HepG2 (cell line): ENCODE results near the gene RMRP. TPM values are rescaled to one million over a fixed set of nuclear protein-coding genes. Genes with fewer than 3 reads are reported as not detected.

Experiments used
- BRD4 ChIP-seq: sonication (generic); formaldehyde crosslinking; IDR thresholded peaks from 2 replicates; pipeline ENCODE4 v1.4.0; 2020; ENCODE audit warnings: missing genetic modification reagents
- GATAD2A ChIP-seq: IDR thresholded peaks from 2 replicates; pipeline ENCODE4 v1.6.1; 2016
- KDM5A ChIP-seq: fragments of 200-600 bp; sonication (generic); IDR thresholded peaks from 2 replicates; pipeline ENCODE4 v1.7.0; 2018; ENCODE audit warnings: antibody characterized with exemption, mild to moderate bottlenecking, low read length, borderline replicate concordance
- MEF2D ChIP-seq: sonication (generic); formaldehyde crosslinking; IDR thresholded peaks from 2 replicates; pipeline ENCODE4 v1.5.1; 2020; ENCODE audit warnings: mild to moderate bottlenecking, missing genetic modification reagents
- MIER3 ChIP-seq: IDR thresholded peaks from 2 replicates; pipeline ENCODE4 v1.6.1; 2016; ENCODE audit warnings: missing compliant biosample characterization, borderline replicate concordance
- PPARG ChIP-seq: conservative IDR thresholded peaks from 2 replicates; pipeline ENCODE4 v1.6.1; 2016; ENCODE audit warnings: missing biosample characterization, missing genetic modification reagents
- RBAK ChIP-seq: sonication (generic); formaldehyde crosslinking; IDR thresholded peaks from 2 replicates; pipeline ENCODE4 v1.5.1; 2020; ENCODE audit warnings: mild to moderate bottlenecking, missing genetic modification reagents
- SPEN ChIP-seq: sonication (generic); formaldehyde crosslinking; IDR thresholded peaks from 2 replicates; pipeline ENCODE4 v1.5.1; 2020; ENCODE audit warnings: low read depth, mild to moderate bottlenecking, missing genetic modification reagents
- ZBTB21 ChIP-seq: sonication (generic); formaldehyde crosslinking; IDR thresholded peaks from 2 replicates; pipeline ENCODE4 v1.4.0; 2020; ENCODE audit warnings: missing genetic modification reagents
- ZFP1 ChIP-seq: IDR thresholded peaks from 2 replicates; pipeline ENCODE4 v1.6.1; 2016
- ZKSCAN8 ChIP-seq: IDR thresholded peaks from 2 replicates; pipeline ENCODE4 v1.6.1; 2016; ENCODE audit warnings: borderline replicate concordance, missing genetic modification reagents, missing compliant biosample characterization
- ZNF552 ChIP-seq: sonication (generic); formaldehyde crosslinking; IDR thresholded peaks from 2 replicates; pipeline ENCODE4 v1.9.0; 2022; ENCODE audit warnings: missing genetic modification reagents, mild to moderate bottlenecking, borderline replicate concordance
- ZNF879 ChIP-seq: sonication (generic); formaldehyde crosslinking; IDR thresholded peaks from 2 replicates; pipeline ENCODE4 v1.8.1; 2023; ENCODE audit warnings: missing genetic modification reagents
- polyA plus RNA-seq, 8 experiments: library from polyadenylated mRNA; depleted of rRNA in 3 of 8; stranded (reverse) in 7 of 8; unstranded in 1 of 8; fragments of >200 nt; fragmentation: Illumina TruSeq in 4 of 8; extraction: Trizol in 4 of 8; gene quantifications; 2 replicates each; pipeline versions ENCODE4 v1.2.1 to v1.2.3, GENCODE V29; 2011 to 2016; ENCODE audit warnings: low read depth in 4 of 8, missing spikeins in 1 of 8, mixed read lengths in 1 of 8; ENCODE audit not compliant: insufficient read depth in 1 of 8
- total RNA-seq, 5 experiments: library from RNA; depleted of rRNA; stranded (reverse); fragments of >200 nt; fragmentation: Illumina TruSeq; extraction: Trizol; gene quantifications; 2 replicates each; pipeline ENCODE4 v1.2.3, GENCODE V29; 2016; ENCODE audit warnings: low read depth in 1 of 5
- TF ChIP-seq, protein P1 (sequence below): sonication (generic); formaldehyde crosslinking; IDR thresholded peaks from 2 replicates; pipeline ENCODE4 v1.4.0; 2020; ENCODE audit warnings: low read depth, missing genetic modification reagents
- TF ChIP-seq, protein P2 (sequence below): IDR thresholded peaks from 2 replicates; pipeline ENCODE4 v1.6.1; 2018; ENCODE audit warnings: missing genetic modification reagents, mild to moderate bottlenecking, missing compliant biosample characterization
- TF ChIP-seq, protein P3 (sequence below): sonication (generic); formaldehyde crosslinking; IDR thresholded peaks from 2 replicates; pipeline ENCODE4 v1.4.0; 2020; ENCODE audit warnings: missing genetic modification reagents, mild to moderate bottlenecking, borderline replicate concordance
- TF ChIP-seq, protein P4 (sequence below): sonication (generic); formaldehyde crosslinking; IDR thresholded peaks from 2 replicates; pipeline ENCODE4 v1.9.0; 2021; ENCODE audit warnings: missing genetic modification reagents, borderline replicate concordance

RMRP gene
- total and polyA plus RNA-seq, 2 of the 13 experiments (the other 11 are each of a cell fraction or from before 2014, with no cell fraction given), result 51.4 to 4,025 TPM

DNA sequence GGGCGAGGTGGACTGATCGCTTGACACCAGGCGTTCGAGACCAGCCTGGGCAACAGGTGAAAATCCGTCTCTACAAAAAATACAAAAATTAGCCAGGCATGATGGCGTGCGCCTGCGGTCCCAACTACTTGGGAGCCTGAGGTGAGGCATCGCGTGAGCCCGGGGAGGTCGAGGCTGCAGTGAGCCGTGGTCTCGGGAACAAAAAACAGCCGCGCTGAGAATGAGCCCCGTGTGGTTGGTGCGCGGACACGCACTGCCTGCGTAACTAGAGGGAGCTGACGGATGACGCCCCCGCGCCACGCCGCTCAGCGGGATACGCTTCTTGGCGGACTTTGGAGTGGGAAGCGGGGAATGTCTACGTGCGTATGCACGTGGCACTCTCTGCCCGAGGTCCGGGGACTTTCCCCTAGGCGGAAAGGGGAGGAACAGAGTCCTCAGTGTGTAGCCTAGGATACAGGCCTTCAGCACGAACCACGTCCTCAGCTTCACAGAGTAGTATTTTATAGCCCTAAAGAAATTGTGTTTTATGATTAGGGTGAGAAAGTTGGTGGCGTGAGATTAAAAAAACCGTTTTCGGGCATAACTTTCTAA lies at the start of gene RMRP (continued):
- TF ChIP-seq, protein P1, sequence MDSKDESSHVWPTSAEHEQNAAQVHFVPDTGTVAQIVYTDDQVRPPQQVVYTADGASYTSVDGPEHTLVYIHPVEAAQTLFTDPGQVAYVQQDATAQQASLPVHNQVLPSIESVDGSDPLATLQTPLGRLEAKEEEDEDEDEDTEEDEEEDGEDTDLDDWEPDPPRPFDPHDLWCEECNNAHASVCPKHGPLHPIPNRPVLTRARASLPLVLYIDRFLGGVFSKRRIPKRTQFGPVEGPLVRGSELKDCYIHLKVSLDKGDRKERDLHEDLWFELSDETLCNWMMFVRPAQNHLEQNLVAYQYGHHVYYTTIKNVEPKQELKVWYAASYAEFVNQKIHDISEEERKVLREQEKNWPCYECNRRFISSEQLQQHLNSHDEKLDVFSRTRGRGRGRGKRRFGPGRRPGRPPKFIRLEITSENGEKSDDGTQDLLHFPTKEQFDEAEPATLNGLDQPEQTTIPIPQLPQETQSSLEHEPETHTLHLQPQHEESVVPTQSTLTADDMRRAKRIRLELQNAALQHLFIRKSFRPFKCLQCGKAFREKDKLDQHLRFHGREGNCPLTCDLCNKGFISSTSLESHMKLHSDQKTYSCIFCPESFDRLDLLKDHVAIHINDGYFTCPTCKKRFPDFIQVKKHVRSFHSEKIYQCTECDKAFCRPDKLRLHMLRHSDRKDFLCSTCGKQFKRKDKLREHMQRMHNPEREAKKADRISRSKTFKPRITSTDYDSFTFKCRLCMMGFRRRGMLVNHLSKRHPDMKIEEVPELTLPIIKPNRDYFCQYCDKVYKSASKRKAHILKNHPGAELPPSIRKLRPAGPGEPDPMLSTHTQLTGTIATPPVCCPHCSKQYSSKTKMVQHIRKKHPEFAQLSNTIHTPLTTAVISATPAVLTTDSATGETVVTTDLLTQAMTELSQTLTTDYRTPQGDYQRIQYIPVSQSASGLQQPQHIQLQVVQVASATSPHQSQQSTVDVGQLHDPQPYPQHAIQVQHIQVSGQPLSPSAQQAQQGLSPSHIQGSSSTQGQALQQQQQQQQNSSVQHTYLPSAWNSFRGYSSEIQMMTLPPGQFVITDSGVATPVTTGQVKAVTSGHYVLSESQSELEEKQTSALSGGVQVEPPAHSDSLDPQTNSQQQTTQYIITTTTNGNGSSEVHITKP (CRISPR knock-in tag), result peak; percentile 80
- TF ChIP-seq MEF2D, result peak; percentile 97
- TF ChIP-seq SPEN (CRISPR knock-in tag), result peak; percentile 92
- no peak; the same call in 1 of the 2 replicates for TF ChIP-seq RBAK (CRISPR knock-in tag)
- TF ChIP-seq GATAD2A (CRISPR knock-in tag), result peak; percentile 91
- TF ChIP-seq ZKSCAN8 (CRISPR knock-in tag), result peak; percentile 95
- peak; percentile 95 for TF ChIP-seq ZFP1
- TF ChIP-seq MIER3 (CRISPR knock-in tag), result peak; percentile 96
- peak; percentile 83 for TF ChIP-seq PPARG (CRISPR knock-in tag)
- TF ChIP-seq ZNF879, result peak; percentile 72; the same call in 1 of the 2 replicates
- TF ChIP-seq BRD4 (CRISPR knock-in tag), result no peak; the same call in none of the 2 replicates
- TF ChIP-seq, protein P2, sequence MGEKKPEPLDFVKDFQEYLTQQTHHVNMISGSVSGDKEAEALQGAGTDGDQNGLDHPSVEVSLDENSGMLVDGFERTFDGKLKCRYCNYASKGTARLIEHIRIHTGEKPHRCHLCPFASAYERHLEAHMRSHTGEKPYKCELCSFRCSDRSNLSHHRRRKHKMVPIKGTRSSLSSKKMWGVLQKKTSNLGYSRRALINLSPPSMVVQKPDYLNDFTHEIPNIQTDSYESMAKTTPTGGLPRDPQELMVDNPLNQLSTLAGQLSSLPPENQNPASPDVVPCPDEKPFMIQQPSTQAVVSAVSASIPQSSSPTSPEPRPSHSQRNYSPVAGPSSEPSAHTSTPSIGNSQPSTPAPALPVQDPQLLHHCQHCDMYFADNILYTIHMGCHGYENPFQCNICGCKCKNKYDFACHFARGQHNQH (CRISPR knock-in tag), result peak; percentile 98
- peak; percentile 91 for TF ChIP-seq ZBTB21 (CRISPR knock-in tag)
- TF ChIP-seq, protein P3, sequence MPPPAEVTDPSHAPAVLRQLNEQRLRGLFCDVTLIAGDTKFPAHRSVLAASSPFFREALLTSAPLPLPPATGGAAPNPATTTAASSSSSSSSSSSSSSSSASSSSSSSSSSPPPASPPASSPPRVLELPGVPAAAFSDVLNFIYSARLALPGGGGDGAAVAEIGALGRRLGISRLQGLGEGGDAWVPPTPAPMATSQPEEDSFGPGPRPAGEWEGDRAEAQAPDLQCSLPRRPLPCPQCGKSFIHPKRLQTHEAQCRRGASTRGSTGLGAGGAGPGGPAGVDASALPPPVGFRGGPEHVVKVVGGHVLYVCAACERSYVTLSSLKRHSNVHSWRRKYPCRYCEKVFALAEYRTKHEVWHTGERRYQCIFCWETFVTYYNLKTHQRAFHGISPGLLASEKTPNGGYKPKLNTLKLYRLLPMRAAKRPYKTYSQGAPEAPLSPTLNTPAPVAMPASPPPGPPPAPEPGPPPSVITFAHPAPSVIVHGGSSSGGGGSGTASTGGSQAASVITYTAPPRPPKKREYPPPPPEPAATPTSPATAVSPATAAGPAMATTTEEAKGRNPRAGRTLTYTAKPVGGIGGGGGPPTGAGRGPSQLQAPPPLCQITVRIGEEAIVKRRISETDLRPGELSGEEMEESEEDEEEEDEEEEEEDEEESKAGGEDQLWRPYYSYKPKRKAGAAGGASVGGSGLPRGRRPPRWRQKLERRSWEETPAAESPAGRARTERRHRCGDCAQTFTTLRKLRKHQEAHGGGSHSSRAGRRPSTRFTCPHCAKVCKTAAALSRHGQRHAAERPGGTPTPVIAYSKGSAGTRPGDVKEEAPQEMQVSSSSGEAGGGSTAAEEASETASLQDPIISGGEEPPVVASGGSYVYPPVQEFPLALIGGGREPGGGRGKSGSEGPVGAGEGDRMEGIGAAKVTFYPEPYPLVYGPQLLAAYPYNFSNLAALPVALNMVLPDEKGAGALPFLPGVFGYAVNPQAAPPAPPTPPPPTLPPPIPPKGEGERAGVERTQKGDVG (CRISPR knock-in tag), result peak; percentile 90; the same call in 1 of the 2 replicates
- no peak for TF ChIP-seq KDM5A
- TF ChIP-seq ZNF552 (CRISPR knock-in tag), result peak; percentile 96
- TF ChIP-seq, protein P4, sequence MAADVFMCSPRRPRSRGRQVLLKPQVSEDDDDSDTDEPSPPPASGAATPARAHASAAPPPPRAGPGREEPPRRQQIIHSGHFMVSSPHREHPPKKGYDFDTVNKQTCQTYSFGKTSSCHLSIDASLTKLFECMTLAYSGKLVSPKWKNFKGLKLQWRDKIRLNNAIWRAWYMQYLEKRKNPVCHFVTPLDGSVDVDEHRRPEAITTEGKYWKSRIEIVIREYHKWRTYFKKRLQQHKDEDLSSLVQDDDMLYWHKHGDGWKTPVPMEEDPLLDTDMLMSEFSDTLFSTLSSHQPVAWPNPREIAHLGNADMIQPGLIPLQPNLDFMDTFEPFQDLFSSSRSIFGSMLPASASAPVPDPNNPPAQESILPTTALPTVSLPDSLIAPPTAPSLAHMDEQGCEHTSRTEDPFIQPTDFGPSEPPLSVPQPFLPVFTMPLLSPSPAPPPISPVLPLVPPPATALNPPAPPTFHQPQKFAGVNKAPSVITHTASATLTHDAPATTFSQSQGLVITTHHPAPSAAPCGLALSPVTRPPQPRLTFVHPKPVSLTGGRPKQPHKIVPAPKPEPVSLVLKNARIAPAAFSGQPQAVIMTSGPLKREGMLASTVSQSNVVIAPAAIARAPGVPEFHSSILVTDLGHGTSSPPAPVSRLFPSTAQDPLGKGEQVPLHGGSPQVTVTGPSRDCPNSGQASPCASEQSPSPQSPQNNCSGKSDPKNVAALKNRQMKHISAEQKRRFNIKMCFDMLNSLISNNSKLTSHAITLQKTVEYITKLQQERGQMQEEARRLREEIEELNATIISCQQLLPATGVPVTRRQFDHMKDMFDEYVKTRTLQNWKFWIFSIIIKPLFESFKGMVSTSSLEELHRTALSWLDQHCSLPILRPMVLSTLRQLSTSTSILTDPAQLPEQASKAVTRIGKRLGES, result peak; percentile 94
